Upper lobe of right lung (tissue), 1 donor: Measurements from ENCODE around the gene WRAP73. TPM values are rescaled to one million over a fixed set of nuclear protein-coding genes. Genes with fewer than 3 reads are reported as not detected.
A peak's percentile ranks its signal among the peaks of the same experiment; 100 is the strongest.
"Not testable (repeated sequence)": the region's sequence is repeated elsewhere in the genome, so short reads cannot be mapped to it uniquely, and the experiment has no call there.

ENCODE experiments used
- ATAC-seq: fragments of 200-7000 bp; cut with Tn5 transposase; one replicate; pipeline ENCODE4 v1.9.1; 2020; ENCODE audit warnings: mild to moderate bottlenecking, moderate library complexity
- DNase-seq: peaks from one replicate; pipeline ENCODE4 v3.0.0-alpha.2; 2020
- H3K27ac ChIP-seq: fragments of 200-600 bp; one replicate; pipeline ENCODE4 v1.8.0; 2022
- H3K27me3 ChIP-seq: fragments of 200-600 bp; one replicate; pipeline ENCODE4 v1.8.0; 2022; ENCODE audit warnings: mild to moderate bottlenecking
- H3K36me3 ChIP-seq: fragments of 200-600 bp; one replicate; pipeline ENCODE4 v1.8.0; 2022
- H3K4me1 ChIP-seq: fragments of 200-600 bp; one replicate; pipeline ENCODE4 v1.8.0; 2022
- H3K4me3 ChIP-seq: fragments of 200-600 bp; one replicate; pipeline ENCODE4 v1.8.0; 2022; ENCODE audit warnings: mild to moderate bottlenecking
- H3K9me3 ChIP-seq: fragments of 200-600 bp; one replicate; pipeline ENCODE4 v1.8.0; 2022
- intact Hi-C: fragments of 100-400 bp; cut with DNase I; formaldehyde crosslinking; loops from one replicate; pipeline ENCODE4 v1.11.0; 2022
- total RNA-seq: library from RNA; stranded (reverse); fragmentation: NEBNext Ultra II Directional; extraction: Animal tissue kit (Norgen Biotek cat#: 25700); gene quantifications from one replicate; pipeline ENCODE4 v1.2.1, GENCODE V29; 2021
- TF ChIP-seq, protein P1 (sequence below): fragments of 200-600 bp; IDR thresholded peaks from one replicate; pipeline ENCODE4 v1.8.0; 2022; ENCODE audit warnings: antibody characterized with exemption
- donor health status: DM: no; HTN: yes; CAD: no; lungs with severe emphysema.

WRAP73 gene
- total RNA-seq, 1 donor from 2014 or later = 18.5 TPM

DNA sequence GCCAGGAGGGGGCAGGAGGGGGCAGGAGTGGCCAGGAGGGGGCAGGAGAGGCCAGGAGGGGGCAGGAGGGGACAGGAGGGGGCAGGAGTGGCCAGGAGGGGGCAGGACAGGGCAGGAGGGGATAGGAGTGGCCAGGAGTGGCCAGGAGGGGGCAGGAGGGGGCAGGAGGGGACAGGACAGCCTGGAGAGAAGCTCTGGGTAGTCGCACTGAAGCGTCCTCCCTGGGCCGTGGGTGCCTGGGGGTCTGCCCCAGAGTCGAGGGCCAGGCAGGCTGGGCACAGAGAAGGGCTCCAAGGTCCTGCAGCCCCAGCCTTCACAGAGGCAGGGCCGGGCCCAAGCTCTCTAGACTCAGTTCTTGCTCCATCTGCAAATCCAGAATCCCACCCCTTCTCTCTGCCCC lies 61.5 kb downstream of the WRAP73 start:
- H3K4me1 ChIP-seq = peaks cover 19% of the 10 kb centered on the region
- H3K4me3 ChIP-seq = no peak overlapping the region
- no peak overlapping the region for H3K27ac ChIP-seq
- DNase-seq = no peak
- H3K36me3 ChIP-seq = no peaks in the 10 kb centered on the region
- intact Hi-C loops = no loop called here
- no peaks in the 10 kb centered on the region for H3K27me3 ChIP-seq
- no peaks in the 10 kb centered on the region for H3K9me3 ChIP-seq
- ATAC-seq = peak; percentile 7
- TF ChIP-seq, protein P1, sequence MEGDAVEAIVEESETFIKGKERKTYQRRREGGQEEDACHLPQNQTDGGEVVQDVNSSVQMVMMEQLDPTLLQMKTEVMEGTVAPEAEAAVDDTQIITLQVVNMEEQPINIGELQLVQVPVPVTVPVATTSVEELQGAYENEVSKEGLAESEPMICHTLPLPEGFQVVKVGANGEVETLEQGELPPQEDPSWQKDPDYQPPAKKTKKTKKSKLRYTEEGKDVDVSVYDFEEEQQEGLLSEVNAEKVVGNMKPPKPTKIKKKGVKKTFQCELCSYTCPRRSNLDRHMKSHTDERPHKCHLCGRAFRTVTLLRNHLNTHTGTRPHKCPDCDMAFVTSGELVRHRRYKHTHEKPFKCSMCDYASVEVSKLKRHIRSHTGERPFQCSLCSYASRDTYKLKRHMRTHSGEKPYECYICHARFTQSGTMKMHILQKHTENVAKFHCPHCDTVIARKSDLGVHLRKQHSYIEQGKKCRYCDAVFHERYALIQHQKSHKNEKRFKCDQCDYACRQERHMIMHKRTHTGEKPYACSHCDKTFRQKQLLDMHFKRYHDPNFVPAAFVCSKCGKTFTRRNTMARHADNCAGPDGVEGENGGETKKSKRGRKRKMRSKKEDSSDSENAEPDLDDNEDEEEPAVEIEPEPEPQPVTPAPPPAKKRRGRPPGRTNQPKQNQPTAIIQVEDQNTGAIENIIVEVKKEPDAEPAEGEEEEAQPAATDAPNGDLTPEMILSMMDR = no peak

DNA sequence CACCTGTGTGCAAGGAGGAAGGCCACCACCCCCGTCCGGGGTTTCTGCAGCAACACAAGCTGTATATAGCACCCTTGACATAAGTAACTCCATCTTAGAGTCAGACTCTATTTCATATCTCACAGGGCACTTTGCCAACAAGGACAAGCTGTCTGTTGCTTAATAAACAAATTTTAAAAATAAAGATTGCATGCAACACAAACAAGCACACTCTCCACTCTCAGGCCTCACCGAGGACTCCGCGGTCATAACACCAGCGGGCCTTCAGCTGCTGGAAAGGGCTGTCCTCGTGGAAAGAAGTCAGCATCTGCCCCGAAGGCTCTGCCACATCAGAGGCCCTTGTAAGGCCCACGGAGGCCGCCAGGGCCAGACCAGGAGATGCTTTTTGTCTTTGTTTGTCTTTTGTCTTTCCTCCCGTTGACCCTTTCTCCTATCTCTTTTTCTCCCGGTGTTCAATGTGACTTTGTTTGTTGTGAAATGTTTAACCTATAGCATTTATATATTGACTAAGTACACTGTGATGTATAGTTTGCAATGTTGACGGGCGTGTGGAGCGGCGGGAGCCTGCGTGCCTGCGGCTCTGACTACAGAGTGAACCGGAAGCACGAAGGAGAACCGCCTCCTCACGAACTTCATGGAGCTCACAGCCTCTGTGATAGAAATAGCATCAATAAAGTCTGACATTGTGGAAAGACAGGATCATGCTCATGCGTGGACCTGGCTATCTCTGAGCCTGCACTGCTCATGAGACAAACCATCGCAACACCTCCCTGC lies 62.7 kb downstream of the WRAP73 start:
- intact Hi-C loops = no loop called here
- Histone ChIP-seq H3K36me3 (no peaks in the 10 kb centered on the region), H3K4me1 (peaks cover 19% of the 10 kb centered on the region), H3K9me3 (no peaks in the 10 kb centered on the region), H3K4me3 (no peak overlapping the region), H3K27me3 (no peaks in the 10 kb centered on the region), H3K27ac (no peak overlapping the region)
- TF ChIP-seq, protein P1 = no peak
- no peak for ATAC-seq
- DNase-seq = no peak

DNA sequence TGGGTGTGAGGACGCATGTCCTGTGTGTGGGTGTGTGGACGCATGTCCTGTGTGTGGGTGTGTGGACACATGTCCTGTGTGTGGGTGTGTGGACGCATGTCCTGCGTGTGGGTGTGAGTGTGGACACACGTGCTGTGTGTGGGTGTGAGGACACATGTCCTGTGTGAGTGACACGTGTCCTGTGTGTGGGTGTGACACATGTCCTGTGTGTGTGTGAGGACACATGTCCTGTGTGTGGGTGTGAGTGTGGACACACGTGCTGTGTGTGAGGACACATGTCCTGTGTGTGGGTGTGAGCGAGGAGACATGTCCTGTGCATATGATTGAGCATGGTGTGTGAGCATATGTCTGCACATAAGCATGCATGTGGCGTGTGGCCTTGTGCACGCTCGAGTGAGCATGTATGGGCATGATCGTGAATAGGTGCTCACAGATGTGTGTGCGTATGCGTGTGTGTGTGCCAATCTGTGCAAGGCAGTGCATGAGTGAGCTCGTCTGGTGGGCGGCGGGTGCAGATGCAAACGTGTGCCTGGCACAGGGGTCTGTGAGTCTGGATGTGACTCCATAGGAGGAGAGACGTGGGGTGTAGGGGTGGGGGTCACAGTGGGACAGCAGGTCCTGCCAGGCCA lies 63.8 kb downstream of the WRAP73 start:
- H3K4me1 ChIP-seq = peaks cover 24% of the 10 kb centered on the region
- no peak overlapping the region for H3K4me3 ChIP-seq
- TF ChIP-seq, protein P1 = no peak
- DNase-seq (no peak), ATAC-seq (no peak)
- no peak overlapping the region for H3K27ac ChIP-seq
- no peaks in the 10 kb centered on the region for H3K9me3 ChIP-seq
- H3K36me3 ChIP-seq = no peaks in the 10 kb centered on the region
- intact Hi-C loops = no loop called here
- no peaks in the 10 kb centered on the region for H3K27me3 ChIP-seq

DNA sequence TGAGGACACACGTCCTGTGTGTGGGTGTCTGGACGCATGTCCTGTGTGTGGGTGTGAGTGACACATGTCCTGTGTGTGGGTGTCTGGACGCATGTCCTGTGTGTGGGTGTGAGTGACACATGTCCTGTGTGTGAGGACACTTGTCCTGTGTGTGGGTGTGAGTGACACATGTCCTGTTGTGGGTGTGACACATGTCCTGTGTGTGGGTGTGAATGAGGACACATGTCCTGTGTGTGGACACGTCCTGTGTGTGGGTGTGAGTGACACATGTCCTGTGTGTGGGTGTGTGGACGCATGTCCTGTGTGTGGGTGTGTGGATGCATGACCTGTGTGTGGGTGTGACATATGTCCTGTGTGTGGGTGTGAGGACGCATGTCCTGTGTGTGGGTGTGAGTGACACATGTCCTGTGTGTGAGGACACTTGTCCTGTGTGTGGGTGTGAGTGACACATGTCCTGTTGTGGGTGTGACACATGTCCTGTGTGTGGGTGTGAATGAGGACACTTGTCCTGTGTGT lies 64.5 kb downstream of the WRAP73 start:
- ATAC-seq, H3K9me3 ChIP-seq, intact Hi-C loops, H3K4me3 ChIP-seq, H3K36me3 ChIP-seq, DNase-seq, H3K27me3 ChIP-seq, H3K27ac ChIP-seq: not testable (repeated sequence)
- peaks cover 17% of the 10 kb centered on the region for H3K4me1 ChIP-seq

DNA sequence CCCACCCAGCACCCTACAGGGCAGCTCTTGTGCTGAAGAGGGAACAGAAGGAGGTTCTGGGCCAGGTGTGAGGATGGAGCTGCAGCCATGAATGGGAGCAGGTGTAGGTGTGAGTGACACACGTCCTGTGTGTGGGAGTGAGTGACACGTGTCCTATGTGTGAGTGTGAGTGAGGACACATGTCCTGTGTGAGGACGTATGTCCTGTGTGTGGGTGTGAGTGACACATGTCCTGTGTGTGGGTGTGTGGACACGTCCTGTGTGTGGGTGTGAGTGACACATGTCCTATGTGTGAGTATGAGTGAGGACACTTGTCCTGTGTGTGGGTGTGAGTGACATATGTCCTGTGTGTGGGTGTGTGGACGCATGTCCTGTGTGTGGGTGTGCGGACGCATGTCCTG lies 65.0 kb downstream of the WRAP73 start:
- Histone ChIP-seq H3K27ac (no peak overlapping the region), H3K4me3 (no peak overlapping the region), H3K4me1 (peaks cover 12% of the 10 kb centered on the region), H3K27me3 (no peaks in the 10 kb centered on the region), H3K36me3 (no peaks in the 10 kb centered on the region), H3K9me3 (no peaks in the 10 kb centered on the region)
- no peak for DNase-seq
- TF ChIP-seq, protein P1 = no peak
- no peak for ATAC-seq
- intact Hi-C loops = no loop called here

DNA sequence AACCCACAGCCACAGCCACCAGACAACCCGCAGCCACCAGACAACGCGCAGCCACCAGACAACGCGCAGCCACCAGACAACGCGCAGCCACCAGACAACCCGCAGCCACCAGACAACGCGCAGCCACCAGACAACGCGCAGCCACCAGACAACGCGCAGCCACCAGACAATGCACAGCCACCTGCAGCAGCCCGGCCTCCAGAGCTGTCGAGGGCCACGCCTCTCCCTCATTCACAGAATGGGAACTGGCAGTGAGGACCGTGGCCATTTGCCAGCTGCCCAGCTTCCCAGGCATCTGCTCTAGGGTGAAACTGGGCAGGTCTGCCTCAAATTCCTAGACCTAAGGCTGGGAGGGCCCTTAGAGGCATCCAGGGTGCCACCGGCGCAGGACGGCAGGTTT lies 66.2 kb downstream of the WRAP73 start:
- H3K9me3 ChIP-seq, H3K27me3 ChIP-seq, H3K36me3 ChIP-seq, H3K27ac ChIP-seq, H3K4me1 ChIP-seq, intact Hi-C loops, H3K4me3 ChIP-seq: not testable (repeated sequence)
- peak; percentile 84 for DNase-seq
- ATAC-seq = peak; percentile 59
